ENCODE results near the gene ZNF418. TPM values are rescaled to one million over a fixed set of nuclear protein-coding genes. Genes with fewer than 3 reads are reported as not detected.
"Not testable (repeated sequence)": the region's sequence is repeated elsewhere in the genome, so short reads cannot be mapped to it uniquely, and the experiment has no call there.

Gene ZNF418
- total RNA-seq, 1 donor from 2014 or later, result 1.1 TPM

- H3K9me3 Mint-ChIP-seq, result peaks cover 69% of the 10 kb centered on the region
- H3K4me1 Mint-ChIP-seq (ENCODE audit: low read depth), result no peaks in the 10 kb centered on the region
- no peak overlapping the region for H3K4me3 Mint-ChIP-seq (ENCODE audit: low read depth)
- no peak for DNase-seq (ENCODE audit: low spot score)
- H3K27ac Mint-ChIP-seq, result no peak overlapping the region
- intact Hi-C loops (cut with micrococcal nuclease), result no loop called here
- H3K36me3 Mint-ChIP-seq (ENCODE audit: low read depth), result peaks cover 43% of the 10 kb centered on the region
- H3K27me3 Mint-ChIP-seq (ENCODE audit: low read depth), result no peaks in the 10 kb centered on the region
These were observed 529 bp upstream of the ZNF418 start for GRCh38 chr19:57935731-57936130.

GRCh38 chr19:57927587-57927986 is 7.6 kb downstream of the ZNF418 start:
- Mint-ChIP-seq H3K27me3 (ENCODE audit: low read depth) (no peaks in the 10 kb centered on the region), H3K4me1 (ENCODE audit: low read depth) (no peaks in the 10 kb centered on the region), H3K36me3 (ENCODE audit: low read depth) (peaks cover 18% of the 10 kb centered on the region), H3K27ac (no peak overlapping the region), H3K9me3 (peaks cover 61% of the 10 kb centered on the region), H3K4me3 (ENCODE audit: low read depth) (no peak overlapping the region)
- intact Hi-C loops (cut with micrococcal nuclease), result no loop called here
- DNase-seq (ENCODE audit: low spot score), result no peak

GRCh38 chr19:57916168-57916995 is 18.8 kb downstream of the ZNF418 start, which contains the start of gene ZNF417:
Gene ZNF417 (minus strand): TSS chr19:57916592. CDS start chr19:57916411, 181 bp downstream.
- peak within 1 kb of the TSS; percentile 93 for H3K27ac Mint-ChIP-seq
- intact Hi-C loops (cut with micrococcal nuclease), result loop anchor here (1.0 to 10.0 kb wide), 3 partner anchors 31 to 170 kb away; partner anchors contain the start of genes ZNF256 and ZNF776
- peaks cover 63% of the 10 kb centered on the region for H3K9me3 Mint-ChIP-seq
- peaks cover 21% of the 10 kb centered on the region for H3K4me1 Mint-ChIP-seq (ENCODE audit: low read depth)
- peaks cover 56% of the 10 kb centered on the region for H3K36me3 Mint-ChIP-seq (ENCODE audit: low read depth)
- H3K4me3 Mint-ChIP-seq (ENCODE audit: low read depth), result peak within 1 kb of the TSS; percentile 94
- H3K27me3 Mint-ChIP-seq (ENCODE audit: low read depth), result not testable (repeated sequence)
- peak; percentile 81 for DNase-seq (ENCODE audit: low spot score)

- Mint-ChIP-seq H3K4me1 (ENCODE audit: low read depth) (peaks cover 21% of the 10 kb centered on the region), H3K9me3 (peaks cover 59% of the 10 kb centered on the region), H3K27me3 (ENCODE audit: low read depth) (no peaks in the 10 kb centered on the region), H3K27ac (no peak overlapping the region), H3K4me3 (ENCODE audit: low read depth) (peak overlapping the region; percentile 94), H3K36me3 (ENCODE audit: low read depth) (peaks cover 72% of the 10 kb centered on the region)
- intact Hi-C loops (cut with micrococcal nuclease), result loop anchor here (10.0 kb wide), 1 partner anchor 60 kb away; no protein-coding TSS in a partner anchor
- DNase-seq (ENCODE audit: low spot score), result no peak
These were observed 20.7 kb downstream of the ZNF418 start for GRCh38 chr19:57914531-57914930.

- Mint-ChIP-seq H3K4me3 (ENCODE audit: low read depth) (no peak overlapping the region), H3K27ac (no peak overlapping the region), H3K4me1 (ENCODE audit: low read depth) (no peaks in the 10 kb centered on the region), H3K9me3 (peaks cover 61% of the 10 kb centered on the region), H3K27me3 (ENCODE audit: low read depth) (no peaks in the 10 kb centered on the region), H3K36me3 (ENCODE audit: low read depth) (peaks cover 76% of the 10 kb centered on the region)
- no peak for DNase-seq (ENCODE audit: low spot score)
- intact Hi-C loops (cut with micrococcal nuclease), result no loop called here
These were observed 27.8 kb downstream of the ZNF418 start for GRCh38 chr19:57907394-57907793.

GRCh38 chr19:57905258-57905657 is 29.9 kb downstream of the ZNF418 start:
- peaks cover 57% of the 10 kb centered on the region for H3K9me3 Mint-ChIP-seq
- no peak overlapping the region for H3K27ac Mint-ChIP-seq
- H3K4me1 Mint-ChIP-seq (ENCODE audit: low read depth), result no peaks in the 10 kb centered on the region
- no peak for DNase-seq (ENCODE audit: low spot score)
- no peaks in the 10 kb centered on the region for H3K27me3 Mint-ChIP-seq (ENCODE audit: low read depth)
- H3K4me3 Mint-ChIP-seq (ENCODE audit: low read depth), result no peak overlapping the region
- intact Hi-C loops (cut with micrococcal nuclease), result no loop called here
- peaks cover 61% of the 10 kb centered on the region for H3K36me3 Mint-ChIP-seq (ENCODE audit: low read depth)

GRCh38 chr19:57903618-57904184 is 31.5 kb downstream of the ZNF418 start:
- H3K36me3 Mint-ChIP-seq (ENCODE audit: low read depth), result peaks cover 50% of the 10 kb centered on the region
- no peaks in the 10 kb centered on the region for H3K4me1 Mint-ChIP-seq (ENCODE audit: low read depth)
- H3K9me3 Mint-ChIP-seq, result peaks cover 51% of the 10 kb centered on the region
- intact Hi-C loops (cut with micrococcal nuclease), result no loop called here
- H3K4me3 Mint-ChIP-seq (ENCODE audit: low read depth), result no peak overlapping the region
- no peaks in the 10 kb centered on the region for H3K27me3 Mint-ChIP-seq (ENCODE audit: low read depth)
- no peak overlapping the region for H3K27ac Mint-ChIP-seq
- no peak for DNase-seq (ENCODE audit: low spot score)

GRCh38 chr19:57900311-57900710 is 34.9 kb downstream of the ZNF418 start:
- Mint-ChIP-seq H3K36me3 (ENCODE audit: low read depth) (peaks cover 24% of the 10 kb centered on the region), H3K4me3 (ENCODE audit: low read depth) (no peak overlapping the region), H3K27me3 (ENCODE audit: low read depth) (no peaks in the 10 kb centered on the region), H3K9me3 (peaks cover 55% of the 10 kb centered on the region), H3K4me1 (ENCODE audit: low read depth) (no peaks in the 10 kb centered on the region), H3K27ac (no peak overlapping the region)
- intact Hi-C loops (cut with micrococcal nuclease), result no loop called here
- DNase-seq (ENCODE audit: low spot score), result no peak

- intact Hi-C loops (cut with micrococcal nuclease); H3K4me1 Mint-ChIP-seq (ENCODE audit: low read depth); H3K4me3 Mint-ChIP-seq (ENCODE audit: low read depth); H3K27me3 Mint-ChIP-seq (ENCODE audit: low read depth); H3K27ac Mint-ChIP-seq; DNase-seq (ENCODE audit: low spot score): not testable (repeated sequence)
- H3K36me3 Mint-ChIP-seq (ENCODE audit: low read depth), result peaks cover 44% of the 10 kb centered on the region
- peaks cover 59% of the 10 kb centered on the region for H3K9me3 Mint-ChIP-seq
These were observed 44.5 kb downstream of the ZNF418 start for GRCh38 chr19:57890706-57891105.

- peak within 1 kb of the TSS; percentile 72 for H3K27ac Mint-ChIP-seq
- H3K4me1 Mint-ChIP-seq (ENCODE audit: low read depth), result peaks cover 4% of the 10 kb centered on the region
- peaks cover 62% of the 10 kb centered on the region for H3K36me3 Mint-ChIP-seq (ENCODE audit: low read depth)
- peaks cover 65% of the 10 kb centered on the region for H3K9me3 Mint-ChIP-seq
- peak within 1 kb of the TSS; percentile 87 for H3K4me3 Mint-ChIP-seq (ENCODE audit: low read depth)
- no peaks in the 10 kb centered on the region for H3K27me3 Mint-ChIP-seq (ENCODE audit: low read depth)
- DNase-seq (ENCODE audit: low spot score), result peak; percentile 62
- intact Hi-C loops (cut with micrococcal nuclease), result no loop called here
These were observed 46.5 kb downstream of the ZNF418 start, which contains the start of gene ZNF814 for GRCh38 chr19:57888560-57889231. Gene ZNF814 (minus strand): TSS chr19:57889037. CDS start chr19:57888802, 235 bp downstream.

- peaks cover 4% of the 10 kb centered on the region for H3K4me1 Mint-ChIP-seq (ENCODE audit: low read depth)
- H3K27ac Mint-ChIP-seq, result peak overlapping the region; percentile 72
- intact Hi-C loops (cut with micrococcal nuclease), result no loop called here
- no peaks in the 10 kb centered on the region for H3K27me3 Mint-ChIP-seq (ENCODE audit: low read depth)
- H3K4me3 Mint-ChIP-seq (ENCODE audit: low read depth), result peak overlapping the region; percentile 87
- H3K9me3 Mint-ChIP-seq, result peaks cover 65% of the 10 kb centered on the region
- H3K36me3 Mint-ChIP-seq (ENCODE audit: low read depth), result peaks cover 67% of the 10 kb centered on the region
- DNase-seq (ENCODE audit: low spot score), result no peak
These were observed 47.1 kb downstream of the ZNF418 start for GRCh38 chr19:57888107-57888559.

- Mint-ChIP-seq H3K27me3 (ENCODE audit: low read depth) (no peaks in the 10 kb centered on the region), H3K4me1 (ENCODE audit: low read depth) (peaks cover 4% of the 10 kb centered on the region), H3K9me3 (peaks cover 66% of the 10 kb centered on the region), H3K36me3 (ENCODE audit: low read depth) (peaks cover 73% of the 10 kb centered on the region), H3K27ac (no peak overlapping the region), H3K4me3 (ENCODE audit: low read depth) (peak overlapping the region; percentile 87)
- intact Hi-C loops (cut with micrococcal nuclease), result no loop called here
- DNase-seq (ENCODE audit: low spot score), result no peak
These were observed 47.8 kb downstream of the ZNF418 start for GRCh38 chr19:57887195-57887941.
